ENCODE data around the gene ZNF408. TPM values are rescaled to one million over a fixed set of nuclear protein-coding genes. Genes with fewer than 3 reads are reported as not detected.

Gene ZNF408
- total and polyA plus RNA-seq, 2 of the 13 experiments (the other 11 are each of a cell fraction or from before 2014, with no cell fraction given), result 11.2 to 12.5 TPM

GRCh38 chr11:46719048-46719542 lies 18.3 kb downstream of the ZNF408 start, which contains the start of gene F2 (continued):
- TF ChIP-seq HMGXB4 (CRISPR knock-in tag; IDR thresholded peaks at IDR 0.05; ENCODE audit: borderline replicate concordance in 1 of 2, low read depth in 1 of 2), result peak in 1 of 2 experiments; percentile 21; a peak in 2 of 4 replicates
- TF ChIP-seq MIER2 (CRISPR knock-in tag; IDR thresholded peaks at IDR 0.05), result 0 out of 2 replicates have a peak, but pooled peaks have one; percentile 63
- 0 out of 2 replicates have a peak, but pooled peaks have one; percentile 59 for TF ChIP-seq CBX5 (CRISPR knock-in tag; IDR thresholded peaks at IDR 0.05; ENCODE audit: borderline replicate concordance)
- no peak for TF ChIP-seq ZNF512B (CRISPR knock-in tag; IDR thresholded peaks at IDR 0.05; ENCODE audit: borderline replicate concordance)
- peak; percentile 70 for TF ChIP-seq SIX4 (CRISPR knock-in tag; IDR thresholded peaks at IDR 0.05)
- no peak for TF ChIP-seq NAIF1 (CRISPR knock-in tag; IDR thresholded peaks at IDR 0.05; ENCODE audit: borderline replicate concordance)
- no peak for TF ChIP-seq ZNF20 (CRISPR knock-in tag; IDR thresholded peaks at IDR 0.05)
- TF ChIP-seq MXD4 (CRISPR knock-in tag; IDR thresholded peaks at IDR 0.05), result no peak; the same call in 1 of the 2 replicates
- peak; percentile 98 for TF ChIP-seq NR2F2 (IDR thresholded peaks at IDR 0.05; ENCODE audit: borderline replicate concordance, low read depth)
- no peak for TF ChIP-seq TFDP2 (CRISPR knock-in tag; IDR thresholded peaks at IDR 0.05)
- peak; percentile 60; the same call in 1 of the 2 replicates for TF ChIP-seq FOXC1 (CRISPR knock-in tag; IDR thresholded peaks at IDR 0.05; ENCODE audit: borderline replicate concordance)
- TF ChIP-seq SNRNP70 (IDR thresholded peaks at IDR 0.05; ENCODE audit: low read depth, low read length), result no peak
- TF ChIP-seq ZNF556 (CRISPR knock-in tag; IDR thresholded peaks at IDR 0.05; ENCODE audit: borderline replicate concordance), result no peak
- TF ChIP-seq SMYD3 (CRISPR knock-in tag; IDR thresholded peaks at IDR 0.05), result peak; percentile 89; the same call in 1 of the 2 replicates
- no peak for TF ChIP-seq NPAS2 (CRISPR knock-in tag; IDR thresholded peaks at IDR 0.05; ENCODE audit: borderline replicate concordance)
- TF ChIP-seq UBTF (CRISPR knock-in tag; IDR thresholded peaks at IDR 0.05), result peak; percentile 11; the same call in 1 of the 2 replicates
- no peak for TF ChIP-seq TEAD2 (CRISPR knock-in tag; IDR thresholded peaks at IDR 0.05)
- peak; percentile 66; the same call in 1 of the 2 replicates for TF ChIP-seq SOX13 (IDR thresholded peaks at IDR 0.05)
- peak in 1 of 2 experiments; percentile 98; a peak in 2 of 4 replicates for TF ChIP-seq SOX13 (CRISPR knock-in tag; conservative IDR thresholded peaks at IDR 0.05 in 1 of 2, IDR thresholded peaks at IDR 0.05 in 1 of 2)
